Stimulated activated effector memory CD8-positive, alpha-beta T cell treated with anti-CD3 and anti-CD28 coated beads, Interleukin-12 subunit alpha, Interleukin-12 subunit beta, amount 100 ng/mL, for 72 hours (primary cell): ENCODE data around the gene PPP1R26.

Experiments used
- ATAC-seq: fragments of 150-1000 bp; cut with Tn5 transposase; 2 replicates; pipeline ENCODE4 v1.10.0; 2021
- DNase-seq, 2 donors: peaks; one replicate each; pipeline ENCODE4 v3.0.0; 2021 to 2022; ENCODE audit warnings: low spot score in 2 of 2
- H3K27ac Mint-ChIP-seq: one replicate; pipeline ENCODE4 v1.8.0; 2022; ENCODE audit warnings: mild to moderate bottlenecking, mixed read lengths
- H3K36me3 Mint-ChIP-seq: one replicate; pipeline ENCODE4 v1.8.0; 2022; ENCODE audit warnings: mild to moderate bottlenecking, mixed read lengths
- H3K4me1 Mint-ChIP-seq: one replicate; pipeline ENCODE4 v1.8.0; 2022; ENCODE audit warnings: mixed read lengths
- H3K4me3 Mint-ChIP-seq: one replicate; pipeline ENCODE4 v1.8.0; 2022; ENCODE audit warnings: mild to moderate bottlenecking, mixed read lengths
- H3K9me3 Mint-ChIP-seq: one replicate; pipeline ENCODE4 v1.8.0; 2022; ENCODE audit warnings: mixed read lengths

Gene PPP1R26

GRCh38 chr9:135480071-135480939 lies 723 bp downstream of the PPP1R26 start:
- DNase-seq (no peak), ATAC-seq (peak; percentile 50)
- Mint-ChIP-seq H3K27ac (no peak overlapping the region), H3K4me3 (peak overlapping the region; percentile 50), H3K36me3 (peaks cover 6% of the 10 kb centered on the region), H3K4me1 (peaks cover 5% of the 10 kb centered on the region), H3K9me3 (no peaks in the 10 kb centered on the region)

DNA sequence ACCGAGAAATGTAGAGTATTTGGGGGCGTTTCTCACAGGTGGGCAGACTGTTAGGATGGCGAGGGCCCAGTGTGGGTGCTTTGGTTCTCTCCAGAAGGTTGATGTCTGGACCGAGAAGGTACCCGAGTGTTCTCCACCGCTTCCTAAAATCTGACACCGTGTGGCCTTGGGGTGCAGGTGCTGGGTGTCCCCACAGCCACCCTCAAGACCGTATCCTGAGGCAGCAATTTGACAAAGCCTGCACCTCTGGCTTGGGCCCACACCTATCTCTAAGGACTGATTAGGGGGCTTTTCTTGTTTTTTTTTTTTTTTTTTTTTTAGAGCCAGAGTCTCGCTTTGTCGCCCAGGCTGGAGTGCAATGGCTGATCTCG lies 1.3 kb downstream of the PPP1R26 start:
- ATAC-seq (no peak), DNase-seq (no peak)
- Mint-ChIP-seq H3K27ac (no peak overlapping the region), H3K4me3 (peak overlapping the region; percentile 50), H3K4me1 (peaks cover 5% of the 10 kb centered on the region), H3K36me3 (peaks cover 8% of the 10 kb centered on the region), H3K9me3 (no peaks in the 10 kb centered on the region)

DNA sequence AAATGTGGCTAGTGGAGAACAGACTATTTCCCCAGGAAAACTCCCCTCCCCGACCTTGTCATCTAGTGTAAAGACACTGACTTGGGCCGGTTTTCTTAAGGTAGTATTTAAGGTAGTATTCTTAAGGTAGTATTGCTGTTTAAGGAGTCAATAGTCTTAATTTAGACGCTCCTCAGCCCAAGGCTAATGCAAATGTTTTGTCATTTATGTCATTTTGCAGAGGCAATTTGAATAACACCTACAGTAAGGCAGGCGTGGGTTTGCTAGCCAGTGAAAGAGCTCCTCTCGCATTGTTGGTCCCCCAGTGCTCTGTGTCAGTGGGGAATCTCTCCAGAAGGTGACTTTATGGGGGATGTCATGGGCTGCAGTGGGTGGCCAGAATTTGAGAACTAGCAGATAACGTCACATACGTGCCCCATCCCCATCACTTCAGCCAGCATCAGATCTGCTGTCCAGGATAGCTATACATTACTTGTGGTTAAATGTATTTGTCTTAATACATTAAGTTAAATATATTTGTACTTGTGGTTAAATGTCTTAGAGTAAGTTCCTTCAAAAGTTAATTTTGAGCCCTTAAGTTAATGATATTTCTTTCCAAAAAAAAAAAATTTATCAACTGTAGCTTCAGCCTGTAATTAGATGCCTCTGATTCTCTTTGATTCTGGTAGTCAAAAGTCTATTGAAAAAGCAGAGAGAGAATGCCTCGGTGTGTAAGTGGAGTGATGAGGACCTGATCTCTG lies 2.6 kb downstream of the PPP1R26 start:
- Mint-ChIP-seq H3K27ac (no peak overlapping the region), H3K36me3 (peaks cover 17% of the 10 kb centered on the region), H3K9me3 (no peaks in the 10 kb centered on the region), H3K4me3 (no peak overlapping the region), H3K4me1 (peaks cover 5% of the 10 kb centered on the region)
- ATAC-seq: no peak
- no peak for DNase-seq

- Mint-ChIP-seq H3K9me3 (no peaks in the 10 kb centered on the region), H3K4me3 (no peak overlapping the region), H3K4me1 (no peaks in the 10 kb centered on the region), H3K27ac (no peak overlapping the region), H3K36me3 (peaks cover 17% of the 10 kb centered on the region)
- no peak for ATAC-seq
- DNase-seq: no peak
Observed at GRCh38 chr9:135484460-135485277, 5.1 kb downstream of the PPP1R26 start.

GRCh38 chr9:135485385-135485784 lies 5.8 kb downstream of the PPP1R26 start:
- Mint-ChIP-seq H3K36me3 (peaks cover 17% of the 10 kb centered on the region), H3K27ac (no peak overlapping the region), H3K9me3 (no peaks in the 10 kb centered on the region), H3K4me3 (no peak overlapping the region), H3K4me1 (no peaks in the 10 kb centered on the region)
- DNase-seq (no peak), ATAC-seq (no peak)

DNA sequence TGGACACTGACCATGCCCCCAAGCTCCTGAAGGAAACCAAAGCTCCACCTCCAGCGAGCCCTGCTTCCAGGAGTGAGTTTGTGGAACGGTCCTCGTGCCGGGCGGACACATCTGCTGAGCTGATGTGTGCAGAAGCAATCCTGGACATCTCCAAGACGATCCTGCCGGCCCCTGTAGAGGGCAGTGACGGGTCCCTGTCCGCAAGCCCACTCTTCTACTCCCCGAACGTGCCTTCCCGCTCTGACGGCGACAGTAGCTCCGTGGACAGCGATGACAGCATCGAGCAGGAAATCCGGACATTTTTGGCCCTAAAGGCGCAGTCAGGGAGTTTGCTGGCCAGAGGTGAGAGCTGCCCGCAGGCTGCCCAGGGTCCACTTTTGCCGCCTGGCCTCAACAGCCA lies 6.2 kb downstream of the PPP1R26 start:
- H3K4me1 Mint-ChIP-seq: no peaks in the 10 kb centered on the region
- H3K36me3 Mint-ChIP-seq: peaks cover 17% of the 10 kb centered on the region
- ATAC-seq: no peak
- no peak overlapping the region for H3K27ac Mint-ChIP-seq
- H3K9me3 Mint-ChIP-seq: no peaks in the 10 kb centered on the region
- H3K4me3 Mint-ChIP-seq: no peak overlapping the region
- DNase-seq: no peak

DNA sequence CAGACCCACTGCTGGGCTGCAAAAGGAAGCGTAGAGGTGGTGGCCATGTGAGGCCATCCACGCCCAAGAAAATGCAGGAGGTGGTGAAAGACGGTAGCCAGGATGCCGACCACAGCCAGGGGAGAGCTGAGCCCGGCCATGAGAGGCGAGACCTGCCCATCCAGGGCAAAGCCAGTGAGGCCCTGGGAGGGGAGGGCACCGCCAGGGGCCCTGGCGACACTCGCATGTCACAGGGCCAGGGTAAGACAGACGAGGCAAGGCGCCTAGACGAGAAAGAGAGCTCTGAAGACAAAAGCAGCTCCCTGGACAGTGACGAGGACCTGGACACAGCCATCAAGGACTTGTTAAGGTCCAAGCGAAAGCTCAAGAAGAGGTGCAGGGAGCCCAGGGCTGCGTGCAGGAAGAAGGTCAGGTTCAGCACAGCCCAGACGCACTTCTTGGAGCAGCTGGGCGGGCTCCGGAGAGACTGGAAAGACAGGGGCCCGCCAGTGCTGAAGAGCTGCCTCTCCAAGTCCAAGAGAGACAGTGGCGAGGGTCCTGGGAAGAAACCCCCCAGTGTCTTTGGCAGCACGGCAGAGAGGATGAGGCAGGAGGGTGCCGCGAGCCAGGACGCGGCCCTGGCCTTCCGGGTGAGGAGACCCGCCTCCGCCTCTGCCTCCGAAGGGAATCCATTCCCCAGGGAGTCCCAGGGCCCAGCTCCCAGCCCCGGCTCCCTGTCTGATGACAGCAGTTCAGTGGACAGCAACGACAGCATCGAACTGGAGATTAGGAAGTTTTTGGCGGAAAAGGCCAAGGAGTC lies 6.9 kb downstream of the PPP1R26 start:
- no peak for DNase-seq
- no peaks in the 10 kb centered on the region for H3K4me1 Mint-ChIP-seq
- H3K36me3 Mint-ChIP-seq: peaks cover 17% of the 10 kb centered on the region
- no peak overlapping the region for H3K27ac Mint-ChIP-seq
- H3K9me3 Mint-ChIP-seq: no peaks in the 10 kb centered on the region
- H3K4me3 Mint-ChIP-seq: no peak overlapping the region
- no peak for ATAC-seq

GRCh38 chr9:135487281-135488012 lies 7.9 kb downstream of the PPP1R26 start:
- Mint-ChIP-seq H3K9me3 (no peaks in the 10 kb centered on the region), H3K4me3 (no peak overlapping the region), H3K36me3 (peaks cover 17% of the 10 kb centered on the region), H3K4me1 (no peaks in the 10 kb centered on the region), H3K27ac (no peak overlapping the region)
- DNase-seq (no peak), ATAC-seq (no peak)

- ATAC-seq (no peak), DNase-seq (no peak)
- no peak overlapping the region for H3K4me3 Mint-ChIP-seq
- H3K4me1 Mint-ChIP-seq: no peaks in the 10 kb centered on the region
- H3K9me3 Mint-ChIP-seq: no peaks in the 10 kb centered on the region
- peaks cover 17% of the 10 kb centered on the region for H3K36me3 Mint-ChIP-seq
- no peak overlapping the region for H3K27ac Mint-ChIP-seq
Observed at GRCh38 chr9:135488013-135488330, 8.4 kb downstream of the PPP1R26 start.

DNA sequence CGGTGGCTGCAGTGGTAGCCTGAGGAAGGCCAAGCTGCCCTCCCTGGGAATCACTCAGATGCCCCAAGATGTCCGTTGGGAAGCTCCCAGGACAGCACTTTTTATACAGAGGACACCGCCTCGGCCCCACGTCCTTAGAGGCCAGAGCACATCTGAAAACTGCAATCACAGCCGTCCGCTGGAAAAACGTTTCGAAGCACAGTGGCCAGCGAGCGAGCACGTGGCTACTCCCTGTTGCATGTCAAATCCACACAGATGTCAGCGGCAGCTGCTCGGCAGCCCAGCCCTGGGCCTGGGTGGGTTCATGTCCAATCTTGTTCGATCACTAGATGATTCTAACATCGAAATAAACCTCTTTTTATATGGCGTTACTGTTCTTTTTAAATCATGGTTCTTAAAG lies 8.9 kb downstream of the PPP1R26 start:
- H3K9me3 Mint-ChIP-seq: no peaks in the 10 kb centered on the region

DNA sequence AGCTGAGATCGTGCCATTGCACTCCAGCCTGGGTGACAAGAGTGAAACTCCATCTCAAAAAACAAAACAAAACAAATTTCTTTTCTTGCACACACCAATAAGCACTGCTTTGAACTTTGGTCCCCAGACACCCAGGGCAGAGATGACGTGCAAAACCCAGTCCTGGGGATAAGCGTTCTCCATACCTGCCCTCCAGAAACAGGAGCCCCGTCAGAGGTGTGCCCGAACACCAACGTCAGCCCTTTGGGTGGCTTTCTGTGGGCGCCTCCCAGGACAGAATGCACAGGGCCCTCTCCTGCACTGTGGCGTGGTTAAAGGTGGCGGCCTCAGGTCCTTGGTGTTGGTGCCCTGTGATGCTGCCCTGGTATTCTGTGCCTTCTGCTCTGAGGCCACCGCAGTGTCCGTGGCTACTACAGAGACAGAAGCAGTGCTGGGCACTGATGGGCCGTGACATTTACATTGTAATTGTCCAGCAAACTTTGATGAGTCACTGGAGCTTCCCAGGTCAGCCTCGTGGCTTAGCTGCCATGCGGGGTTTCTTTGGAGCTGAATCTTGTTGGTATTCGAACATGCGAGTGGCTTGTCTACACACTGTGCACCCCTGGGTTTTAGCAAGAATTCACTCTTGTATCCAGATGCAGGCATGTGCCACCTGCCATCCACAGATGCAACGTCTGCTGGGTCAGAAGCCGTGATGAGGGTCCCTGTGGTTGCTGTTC lies 9.8 kb downstream of the PPP1R26 start:
- Mint-ChIP-seq H3K4me3 (no peak overlapping the region), H3K4me1 (no peaks in the 10 kb centered on the region), H3K27ac (no peak overlapping the region), H3K36me3 (peaks cover 17% of the 10 kb centered on the region), H3K9me3 (no peaks in the 10 kb centered on the region)
- ATAC-seq: no peak
- DNase-seq: no peak

More for the DNA sequence above, 8.9 kb downstream of the PPP1R26 start:
- no peak for ATAC-seq
- Mint-ChIP-seq H3K36me3 (peaks cover 17% of the 10 kb centered on the region), H3K27ac (no peak overlapping the region), H3K4me3 (no peak overlapping the region), H3K4me1 (no peaks in the 10 kb centered on the region)
- DNase-seq: no peak

DNA sequence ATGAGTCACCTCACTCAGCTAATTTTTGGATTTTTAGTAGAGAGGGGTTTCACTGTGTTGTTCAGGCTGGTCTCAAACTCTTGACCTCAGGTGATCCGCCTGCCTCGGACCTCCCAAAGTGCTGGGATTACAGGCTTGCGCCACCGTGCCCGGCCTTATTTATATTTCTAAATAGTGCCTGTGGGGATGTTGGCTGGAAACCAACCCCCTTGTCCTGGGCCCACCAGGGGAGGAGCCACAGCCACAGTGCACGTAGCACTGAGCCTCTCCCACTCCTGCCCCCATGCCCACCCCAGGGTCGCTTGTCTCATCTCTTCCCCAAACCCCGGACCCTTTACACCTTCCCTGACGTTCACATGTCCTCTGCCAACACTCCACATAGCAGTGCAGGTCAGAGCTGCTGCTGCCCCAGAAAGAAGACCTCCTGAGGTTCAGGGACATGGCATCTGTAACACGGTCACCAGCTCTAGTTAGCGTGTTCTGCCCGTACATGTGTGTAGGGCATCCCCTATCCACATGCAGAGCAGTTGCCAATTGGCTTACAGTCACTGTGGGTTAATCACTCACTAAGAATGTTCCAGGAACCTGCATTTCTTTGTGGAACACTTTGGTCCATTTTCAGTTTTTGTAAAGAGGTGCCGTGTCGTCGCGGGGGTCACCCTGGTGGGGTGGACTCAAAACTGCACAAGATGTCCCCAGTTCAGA lies 10.7 kb downstream of the PPP1R26 start:
- Mint-ChIP-seq H3K4me3 (no peak overlapping the region), H3K9me3 (no peaks in the 10 kb centered on the region), H3K4me1 (no peaks in the 10 kb centered on the region), H3K27ac (no peak overlapping the region), H3K36me3 (peaks cover 10% of the 10 kb centered on the region)
- ATAC-seq (no peak), DNase-seq (no peak)

DNA sequence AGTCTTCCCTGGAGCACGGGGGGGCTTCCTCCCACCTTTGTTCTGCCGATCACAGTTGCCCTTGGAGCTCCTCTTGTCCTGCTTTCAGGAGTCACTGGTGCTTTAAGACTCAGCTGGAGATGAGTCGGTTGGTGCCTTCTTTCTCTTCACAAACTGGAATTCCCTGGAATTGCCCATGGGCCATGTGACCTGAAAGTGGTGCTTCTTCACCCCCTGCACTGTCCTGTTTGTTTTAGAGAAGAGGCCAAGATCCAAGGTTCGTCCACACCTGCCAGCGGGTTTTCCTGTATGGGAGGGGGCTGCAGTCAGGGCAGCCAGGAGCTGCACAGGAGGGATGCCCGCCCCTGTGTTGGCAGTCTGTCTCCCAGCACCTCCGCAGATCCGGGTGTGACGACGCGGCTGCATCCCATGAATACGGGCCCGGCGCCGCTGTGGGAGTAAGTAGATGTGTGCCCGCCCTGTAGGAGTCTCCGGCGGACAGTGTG lies 11.4 kb downstream of the PPP1R26 start:
- no peak for DNase-seq
- H3K4me3 Mint-ChIP-seq: no peak overlapping the region
- no peaks in the 10 kb centered on the region for H3K4me1 Mint-ChIP-seq
- no peak for ATAC-seq
- H3K27ac Mint-ChIP-seq: no peak overlapping the region
- H3K9me3 Mint-ChIP-seq: no peaks in the 10 kb centered on the region
- peaks cover 8% of the 10 kb centered on the region for H3K36me3 Mint-ChIP-seq
